ENCODE data around the gene NTN5.

Gene NTN5

GRCh38 chr19:48672994-48673393 lies at the start of gene NTN5:
TSS of gene NTN5 (minus strand) at chr19:48673017. CDS start at chr19:48670986, 2,031 bp downstream.
- no peak for TF ChIP-seq GATA2 (IDR thresholded peaks at IDR 0.05; ENCODE audit: low read depth, low read length)
- no peak for TF ChIP-seq GATA3 (IDR thresholded peaks at IDR 0.05; ENCODE audit: low read depth, low read length)

GRCh38 chr19:48722196-48722708 lies 49.4 kb upstream of the NTN5 start:
- TF ChIP-seq GATA3 (IDR thresholded peaks at IDR 0.05; ENCODE audit: low read depth, low read length) (no peak), GATA2 (IDR thresholded peaks at IDR 0.05; ENCODE audit: low read depth, low read length) (no peak)

GRCh38 chr19:48720613-48721296 lies 47.9 kb upstream of the NTN5 start:
- TF ChIP-seq GATA3 (IDR thresholded peaks at IDR 0.05; ENCODE audit: low read depth, low read length), result no peak
- TF ChIP-seq GATA2 (IDR thresholded peaks at IDR 0.05; ENCODE audit: low read depth, low read length), result no peak

GRCh38 chr19:48720251-48720612 lies 47.4 kb upstream of the NTN5 start:
- TF ChIP-seq GATA3 (IDR thresholded peaks at IDR 0.05; ENCODE audit: low read depth, low read length) (no peak), GATA2 (IDR thresholded peaks at IDR 0.05; ENCODE audit: low read depth, low read length) (no peak)

GRCh38 chr19:48719263-48720171 lies 46.7 kb upstream of the NTN5 start, which contains the start of gene MAMSTR:
TSS of gene MAMSTR (minus strand) at chr19:48719725. CDS start at chr19:48719031, 694 bp downstream.
- TF ChIP-seq GATA3 (IDR thresholded peaks at IDR 0.05; ENCODE audit: low read depth, low read length) (no peak), GATA2 (IDR thresholded peaks at IDR 0.05; ENCODE audit: low read depth, low read length) (no peak)

- TF ChIP-seq GATA2 (IDR thresholded peaks at IDR 0.05; ENCODE audit: low read depth, low read length), result no peak
- TF ChIP-seq GATA3 (IDR thresholded peaks at IDR 0.05; ENCODE audit: low read depth, low read length), result no peak
Observed at GRCh38 chr19:48718711-48719231, 46.0 kb upstream of the NTN5 start.

GRCh38 chr19:48716562-48717291 lies 43.9 kb upstream of the NTN5 start:
- no peak for TF ChIP-seq GATA2 (IDR thresholded peaks at IDR 0.05; ENCODE audit: low read depth, low read length)
- no peak for TF ChIP-seq GATA3 (IDR thresholded peaks at IDR 0.05; ENCODE audit: low read depth, low read length)

- TF ChIP-seq GATA2 (IDR thresholded peaks at IDR 0.05; ENCODE audit: low read depth, low read length) (no peak), GATA3 (IDR thresholded peaks at IDR 0.05; ENCODE audit: low read depth, low read length) (no peak)
Observed at GRCh38 chr19:48715681-48716171, 42.9 kb upstream of the NTN5 start.

GRCh38 chr19:48714759-48715675 lies 42.2 kb upstream of the NTN5 start:
- TF ChIP-seq GATA3 (IDR thresholded peaks at IDR 0.05; ENCODE audit: low read depth, low read length), result no peak
- no peak for TF ChIP-seq GATA2 (IDR thresholded peaks at IDR 0.05; ENCODE audit: low read depth, low read length)

- TF ChIP-seq GATA3 (IDR thresholded peaks at IDR 0.05; ENCODE audit: low read depth, low read length), result no peak
- TF ChIP-seq GATA2 (IDR thresholded peaks at IDR 0.05; ENCODE audit: low read depth, low read length), result peak; percentile 6; the same call in 1 of the 2 replicates
Observed at GRCh38 chr19:48713864-48714755, 41.3 kb upstream of the NTN5 start.

- TF ChIP-seq GATA2 (IDR thresholded peaks at IDR 0.05; ENCODE audit: low read depth, low read length) (no peak), GATA3 (IDR thresholded peaks at IDR 0.05; ENCODE audit: low read depth, low read length) (no peak)
Observed at GRCh38 chr19:48713041-48713863, 40.4 kb upstream of the NTN5 start.
